HG03064 (cell line): ENCODE results near the gene NLRP1.

Experiments used
- ATAC-seq: cut with Tn5 transposase; IDR thresholded peaks from one replicate; pipeline ENCODE4 v1.9.1; 2021; ENCODE audit warnings: low read depth; ENCODE audit not compliant: unreplicated experiment

Gene NLRP1

GRCh38 chr17:5558815-5559785, 25.2 kb downstream of the NLRP1 start:
- no peak for ATAC-seq

GRCh38 chr17:5557990-5558389, 26.3 kb downstream of the NLRP1 start:
- ATAC-seq, result no peak

GRCh38 chr17:5557485-5557884, 26.8 kb downstream of the NLRP1 start:
- ATAC-seq, result no peak

- ATAC-seq, result no peak
Measured at GRCh38 chr17:5555254-5555653, 29.1 kb downstream of the NLRP1 start.

- ATAC-seq, result no peak
Measured at GRCh38 chr17:5553479-5553878, 30.8 kb downstream of the NLRP1 start.

GRCh38 chr17:5552841-5553240, 31.5 kb downstream of the NLRP1 start:
- no peak for ATAC-seq

GRCh38 chr17:5545051-5545987, 39.0 kb downstream of the NLRP1 start:
- ATAC-seq, result no peak

- ATAC-seq, result no peak
Measured at GRCh38 chr17:5544115-5544514, 40.2 kb downstream of the NLRP1 start.

- ATAC-seq, result no peak
Measured at GRCh38 chr17:5541610-5542202, 42.6 kb downstream of the NLRP1 start.

- ATAC-seq, result no peak
Measured at GRCh38 chr17:5540321-5540720, 44.0 kb downstream of the NLRP1 start.

GRCh38 chr17:5539286-5539685, 45.0 kb downstream of the NLRP1 start:
- no peak for ATAC-seq

- no peak for ATAC-seq
Measured at GRCh38 chr17:5536866-5537650, 47.3 kb downstream of the NLRP1 start.

GRCh38 chr17:5535436-5535835, 48.9 kb downstream of the NLRP1 start:
- ATAC-seq, result no peak

GRCh38 chr17:5533486-5534315, 50.6 kb downstream of the NLRP1 start:
- ATAC-seq, result no peak

GRCh38 chr17:5532581-5532980, 51.7 kb downstream of the NLRP1 start:
- ATAC-seq, result no peak

- no peak for ATAC-seq
Measured at GRCh38 chr17:5531085-5531418, 53.3 kb downstream of the NLRP1 start.

- no peak for ATAC-seq
Measured at GRCh38 chr17:5530265-5531084, 53.8 kb downstream of the NLRP1 start.

- ATAC-seq, result no peak
Measured at GRCh38 chr17:5527601-5528250, 56.6 kb downstream of the NLRP1 start.
